GM13976 (cell line): ENCODE results near the gene SLC25A33.

Experiments used
- DNase-seq: peaks from one replicate; pipeline ENCODE4 v3.0.0; 2012; ENCODE audit warnings: low spot score
- in situ Hi-C: fragments of 300-500 bp; cut with MboI; formaldehyde crosslinking; loops from one replicate; pipeline ENCODE4 v1.12.0; 2022; ENCODE audit warnings: low sequenced_read_pairs, mixed read lengths, inconsistent platforms; ENCODE audit not compliant: unreplicated experiment
- TF ChIP-seq, protein P1 (sequence below): IDR thresholded peaks from 2 replicates; pipeline ENCODE4 v1.5.1; 2012; ENCODE audit warnings: borderline replicate concordance, mild to moderate bottlenecking; ENCODE audit not compliant: insufficient read depth; ENCODE audit errors: extremely low read depth, missing control alignments, control extremely low read depth

SLC25A33 gene

DNA sequence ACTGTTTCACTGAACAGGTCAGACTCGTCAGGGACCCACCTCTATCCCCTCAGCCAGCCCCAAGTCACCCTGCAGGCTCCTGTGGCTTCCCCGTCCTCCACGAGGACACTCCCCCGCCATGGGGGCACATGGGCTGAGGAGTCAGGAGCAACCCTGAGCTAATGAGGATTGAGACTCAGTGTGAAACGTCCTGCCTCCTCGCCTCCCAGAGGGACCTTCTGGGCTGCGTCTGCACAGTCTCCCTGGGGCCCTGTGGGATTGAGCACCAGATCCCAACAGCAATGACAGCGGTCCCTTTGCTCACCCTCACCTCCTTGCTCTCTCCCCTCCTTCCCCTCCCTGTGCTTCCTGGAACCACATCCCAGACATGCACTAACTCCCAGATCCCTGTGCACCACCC, 18.9 kb upstream of the SLC25A33 start:
- in situ Hi-C loops = no loop called here
- no peak for DNase-seq
- TF ChIP-seq, protein P1, sequence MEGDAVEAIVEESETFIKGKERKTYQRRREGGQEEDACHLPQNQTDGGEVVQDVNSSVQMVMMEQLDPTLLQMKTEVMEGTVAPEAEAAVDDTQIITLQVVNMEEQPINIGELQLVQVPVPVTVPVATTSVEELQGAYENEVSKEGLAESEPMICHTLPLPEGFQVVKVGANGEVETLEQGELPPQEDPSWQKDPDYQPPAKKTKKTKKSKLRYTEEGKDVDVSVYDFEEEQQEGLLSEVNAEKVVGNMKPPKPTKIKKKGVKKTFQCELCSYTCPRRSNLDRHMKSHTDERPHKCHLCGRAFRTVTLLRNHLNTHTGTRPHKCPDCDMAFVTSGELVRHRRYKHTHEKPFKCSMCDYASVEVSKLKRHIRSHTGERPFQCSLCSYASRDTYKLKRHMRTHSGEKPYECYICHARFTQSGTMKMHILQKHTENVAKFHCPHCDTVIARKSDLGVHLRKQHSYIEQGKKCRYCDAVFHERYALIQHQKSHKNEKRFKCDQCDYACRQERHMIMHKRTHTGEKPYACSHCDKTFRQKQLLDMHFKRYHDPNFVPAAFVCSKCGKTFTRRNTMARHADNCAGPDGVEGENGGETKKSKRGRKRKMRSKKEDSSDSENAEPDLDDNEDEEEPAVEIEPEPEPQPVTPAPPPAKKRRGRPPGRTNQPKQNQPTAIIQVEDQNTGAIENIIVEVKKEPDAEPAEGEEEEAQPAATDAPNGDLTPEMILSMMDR = no peak

DNA sequence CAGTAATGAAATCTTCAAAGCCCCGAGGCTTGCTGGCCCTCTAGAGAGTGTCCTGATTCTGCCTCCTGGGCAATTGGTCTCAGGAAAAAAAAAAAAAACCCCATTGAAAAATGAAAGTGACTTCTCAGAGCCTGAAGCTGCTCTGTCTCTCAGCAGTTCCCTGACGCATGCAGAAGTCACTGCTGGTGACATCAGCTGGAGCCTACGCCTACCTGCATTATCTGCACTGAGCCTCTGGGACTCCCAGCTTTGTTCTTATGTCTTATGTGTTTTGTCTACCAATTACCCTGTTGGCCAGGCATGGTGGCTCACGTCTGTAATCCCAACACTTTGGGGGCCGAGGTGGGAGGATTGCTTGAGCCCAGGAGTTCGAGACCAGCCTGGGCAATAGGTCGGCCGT, 10.1 kb upstream of the SLC25A33 start:
- DNase-seq = no peak
- TF ChIP-seq, protein P1 = no peak
- in situ Hi-C loops = no loop called here

DNA sequence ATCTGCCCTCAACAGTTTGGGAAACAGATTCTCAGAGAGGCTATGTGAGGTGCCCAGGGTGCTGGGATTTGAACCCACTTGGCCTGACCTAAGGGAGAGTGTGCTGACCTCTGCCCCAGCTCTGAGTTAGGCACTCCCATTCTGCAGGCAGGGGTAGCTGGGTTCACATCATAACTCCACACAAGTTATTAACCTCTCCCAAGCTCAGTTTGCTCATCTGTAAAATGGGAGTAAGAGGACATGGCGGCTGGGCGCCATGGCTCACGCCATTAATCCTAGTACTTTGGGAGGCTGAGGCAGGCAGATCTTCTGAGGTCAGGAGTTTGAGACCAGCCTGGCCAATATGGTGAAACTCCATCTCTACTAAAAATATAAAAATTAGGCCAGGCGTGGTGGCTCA, 8.9 kb upstream of the SLC25A33 start:
- DNase-seq = no peak
- TF ChIP-seq, protein P1 = no peak
- in situ Hi-C loops = no loop called here

DNA sequence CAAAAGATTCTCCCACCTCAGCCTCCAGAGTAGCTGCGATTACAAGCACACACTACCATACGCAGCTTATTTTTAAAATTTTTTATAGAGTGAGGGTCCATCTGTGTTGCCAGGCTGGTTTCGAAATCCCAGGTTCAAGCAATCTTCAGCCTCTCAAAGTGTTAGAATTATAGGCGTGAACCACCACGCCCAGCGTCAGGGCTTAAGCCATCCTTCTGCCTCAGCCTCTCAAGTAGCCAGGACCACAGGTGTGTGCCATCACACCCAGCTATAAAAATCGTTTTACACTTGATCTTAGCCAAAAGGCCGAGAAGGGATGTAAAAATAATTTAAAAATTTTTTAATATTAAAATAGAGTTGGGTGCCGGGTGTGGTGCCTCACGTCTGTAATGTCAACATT, 4.3 kb upstream of the SLC25A33 start:
- DNase-seq = no peak
- TF ChIP-seq, protein P1 = no peak
- in situ Hi-C loops = no loop called here

DNA sequence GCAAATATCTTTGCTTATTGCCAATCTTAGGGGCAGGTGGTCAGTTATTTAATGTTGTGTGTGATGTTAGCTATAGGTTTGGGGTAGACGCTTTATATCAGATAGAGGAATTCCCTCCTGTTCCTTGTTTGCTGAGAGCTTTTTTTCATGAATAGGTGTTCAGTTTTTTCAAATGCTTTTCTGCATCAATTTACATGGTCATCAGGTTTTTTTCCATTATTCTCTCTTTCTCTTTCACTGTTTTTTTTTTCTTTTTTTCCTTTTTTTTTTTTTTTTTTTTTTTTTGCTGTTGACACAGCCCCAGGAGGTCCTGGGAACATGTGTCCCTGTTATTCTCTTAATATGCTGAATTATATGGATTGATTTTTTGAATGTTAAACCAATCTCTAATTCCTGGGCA, 3.0 kb upstream of the SLC25A33 start:
- TF ChIP-seq, protein P1 = no peak
- no peak for DNase-seq
- in situ Hi-C loops = no loop called here

DNA sequence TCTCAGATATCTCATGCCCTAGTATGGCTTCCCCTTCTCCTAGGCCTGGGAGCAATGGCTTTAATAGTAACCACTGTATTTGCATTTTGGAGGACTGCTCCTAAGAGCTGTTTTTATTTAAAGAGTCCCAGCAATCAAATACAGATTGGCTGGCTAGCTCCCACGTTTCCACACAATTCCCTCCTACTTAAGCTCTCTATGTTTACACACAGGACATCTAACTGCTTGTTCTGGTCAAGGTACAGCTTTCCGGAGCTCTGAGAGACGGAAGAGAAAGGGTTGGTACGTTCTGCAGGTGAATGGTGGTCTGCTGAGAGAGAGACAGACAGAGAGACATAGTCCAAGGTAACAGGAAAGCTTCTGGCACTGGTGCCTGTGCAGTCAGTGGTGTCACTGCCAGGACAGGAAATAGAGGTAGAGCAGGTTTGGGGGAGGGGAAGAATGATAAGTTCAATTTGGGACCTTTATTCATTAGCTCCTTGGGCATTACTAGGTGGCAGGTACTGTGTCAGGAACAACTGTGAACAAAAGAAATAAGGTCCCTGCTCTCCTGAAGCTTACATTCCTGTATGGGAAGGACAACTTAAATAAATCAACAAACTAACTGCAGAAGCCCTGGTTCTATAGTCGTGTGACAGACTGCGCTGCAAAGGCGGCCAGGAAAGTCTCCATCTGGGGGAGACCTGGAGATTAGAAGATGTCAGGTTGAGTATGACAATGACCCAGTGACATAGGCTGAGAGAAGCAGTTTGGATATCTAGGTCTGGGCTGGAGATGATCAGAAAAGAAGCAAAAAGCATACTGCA, 1.2 kb upstream of the SLC25A33 start:
- DNase-seq = no peak
- in situ Hi-C loops = no loop called here
- TF ChIP-seq, protein P1 = no peak
